Astrocyte of the cerebellum (primary cell): ENCODE data around the gene WDR62.
"Not testable (repeated sequence)": the region's sequence is repeated elsewhere in the genome, so short reads cannot be mapped to it uniquely, and the experiment has no call there.

Source experiments
- DNase-seq: peaks from one replicate; pipeline ENCODE4 v3.0.0-alpha.2; 2011; ENCODE audit warnings: low read depth
- H3K4me3 ChIP-seq: 2 replicates; pipeline ENCODE4 v1.5.1; 2011; ENCODE audit warnings: mild to moderate bottlenecking, low read depth, low read length, moderate library complexity
- in situ Hi-C: cut with HindIII; loops from 2 replicates; pipeline ENCODE4 v1.10.0; 2017; ENCODE audit warnings: low sequenced_read_pairs
- TF ChIP-seq, protein P1 (sequence below): IDR thresholded peaks from 2 replicates; pipeline ENCODE4 v1.5.1; 2012; ENCODE audit warnings: low read length, low read depth, moderate library complexity, mild to moderate bottlenecking; ENCODE audit errors: missing control alignments

The WDR62 gene

DNA sequence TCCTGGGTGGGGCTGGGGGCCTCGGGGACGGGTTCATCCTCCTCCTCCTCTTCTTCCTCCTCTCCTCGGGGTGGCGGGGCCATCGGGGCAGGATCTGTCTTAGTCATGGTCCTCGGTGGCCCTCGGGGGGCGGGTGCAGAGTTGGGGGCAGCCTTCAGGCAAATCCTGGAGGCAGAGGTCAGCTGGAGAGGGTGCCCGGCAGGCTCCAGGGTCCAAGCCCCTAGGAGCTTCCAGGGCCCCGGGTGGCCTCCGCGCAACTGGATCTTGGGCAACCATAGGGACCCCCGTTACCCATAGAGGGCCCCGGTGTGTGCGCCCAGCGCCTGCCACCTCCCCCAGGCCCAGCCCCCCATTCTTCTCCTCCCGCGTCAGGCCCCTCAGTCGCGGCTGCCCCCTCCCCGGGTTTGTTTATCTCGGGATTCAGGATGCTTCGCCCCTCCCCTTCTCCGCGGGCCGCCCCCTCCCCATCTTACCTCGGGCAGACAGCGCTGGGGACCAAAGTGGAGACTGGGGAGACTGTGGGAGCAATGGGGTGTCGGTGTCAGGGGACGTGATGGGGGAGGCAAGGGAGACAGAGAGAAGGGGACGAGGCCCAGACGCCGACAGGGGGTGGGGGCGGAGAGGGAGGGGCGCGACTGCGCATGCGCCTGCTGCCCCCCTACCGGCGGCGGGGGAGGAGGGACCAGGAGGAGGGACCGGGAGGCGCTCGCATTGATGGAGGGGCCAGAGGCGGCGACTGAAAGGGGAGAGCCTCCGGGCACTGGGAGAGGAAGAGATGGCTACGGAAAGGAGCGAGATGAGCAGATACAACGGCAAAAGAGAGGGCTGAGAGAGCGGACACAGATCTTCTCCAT, 22.2 kb upstream of the WDR62 start, which contains the start of gene CLIP3:
CLIP3 (minus strand) TSS at position 623 of the 854 bp plus-strand sequence; CDS start at position 107, 516 bp downstream.
- in situ Hi-C loops = no loop called here
- H3K4me3 ChIP-seq = peak within 1 kb of the TSS; percentile 88
- peak; percentile 11 for DNase-seq

DNA sequence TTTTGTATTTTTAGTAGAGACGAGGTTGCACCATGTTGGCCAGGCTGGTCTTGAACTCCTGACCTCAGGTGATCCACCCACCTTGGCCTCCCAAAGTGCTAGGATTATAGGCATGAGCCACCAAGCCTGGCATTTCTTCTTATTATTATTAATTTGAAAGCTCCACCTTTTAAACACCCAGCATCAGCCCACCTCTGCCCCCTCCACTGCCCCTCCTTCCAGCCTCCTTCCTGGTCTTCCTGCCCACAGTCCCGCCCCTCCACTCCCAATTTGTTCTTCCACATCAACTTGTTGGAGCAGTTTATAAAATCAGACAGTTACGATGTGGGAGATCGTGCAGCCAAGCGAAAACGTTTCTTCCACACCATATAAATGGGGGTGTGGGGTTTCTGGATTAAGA, 14.2 kb upstream of the WDR62 start:
- DNase-seq = no peak
- in situ Hi-C loops = no loop called here
- TF ChIP-seq, protein P1, sequence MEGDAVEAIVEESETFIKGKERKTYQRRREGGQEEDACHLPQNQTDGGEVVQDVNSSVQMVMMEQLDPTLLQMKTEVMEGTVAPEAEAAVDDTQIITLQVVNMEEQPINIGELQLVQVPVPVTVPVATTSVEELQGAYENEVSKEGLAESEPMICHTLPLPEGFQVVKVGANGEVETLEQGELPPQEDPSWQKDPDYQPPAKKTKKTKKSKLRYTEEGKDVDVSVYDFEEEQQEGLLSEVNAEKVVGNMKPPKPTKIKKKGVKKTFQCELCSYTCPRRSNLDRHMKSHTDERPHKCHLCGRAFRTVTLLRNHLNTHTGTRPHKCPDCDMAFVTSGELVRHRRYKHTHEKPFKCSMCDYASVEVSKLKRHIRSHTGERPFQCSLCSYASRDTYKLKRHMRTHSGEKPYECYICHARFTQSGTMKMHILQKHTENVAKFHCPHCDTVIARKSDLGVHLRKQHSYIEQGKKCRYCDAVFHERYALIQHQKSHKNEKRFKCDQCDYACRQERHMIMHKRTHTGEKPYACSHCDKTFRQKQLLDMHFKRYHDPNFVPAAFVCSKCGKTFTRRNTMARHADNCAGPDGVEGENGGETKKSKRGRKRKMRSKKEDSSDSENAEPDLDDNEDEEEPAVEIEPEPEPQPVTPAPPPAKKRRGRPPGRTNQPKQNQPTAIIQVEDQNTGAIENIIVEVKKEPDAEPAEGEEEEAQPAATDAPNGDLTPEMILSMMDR = no peak

More for the DNA sequence above, 22.2 kb upstream of the WDR62 start, which contains the start of gene CLIP3:
- TF ChIP-seq, protein P1 = no peak

DNA sequence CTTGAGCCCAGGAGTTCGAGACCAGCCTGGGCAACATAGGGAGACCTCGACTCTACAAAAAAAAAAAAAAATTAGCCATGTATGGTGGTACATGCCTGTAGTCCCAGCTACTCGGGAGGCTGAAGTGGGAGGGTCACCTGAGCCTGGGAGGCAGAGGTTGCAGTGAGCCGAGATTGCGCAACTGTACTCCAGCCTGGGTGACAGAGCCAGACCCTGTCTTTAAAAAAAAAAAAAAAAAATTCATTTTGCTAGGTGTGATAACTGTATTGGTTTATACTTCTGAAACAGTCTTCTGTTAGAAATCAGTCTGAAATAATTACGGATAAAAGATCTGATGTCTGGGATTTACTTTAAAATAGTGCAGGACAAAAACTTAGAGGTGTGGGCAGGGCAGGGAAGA, 13.6 kb upstream of the WDR62 start:
- H3K4me3 ChIP-seq, DNase-seq, in situ Hi-C loops: not testable (repeated sequence)

More for the DNA sequence above, 14.2 kb upstream of the WDR62 start:
- H3K4me3 ChIP-seq = no peak overlapping the region

DNA sequence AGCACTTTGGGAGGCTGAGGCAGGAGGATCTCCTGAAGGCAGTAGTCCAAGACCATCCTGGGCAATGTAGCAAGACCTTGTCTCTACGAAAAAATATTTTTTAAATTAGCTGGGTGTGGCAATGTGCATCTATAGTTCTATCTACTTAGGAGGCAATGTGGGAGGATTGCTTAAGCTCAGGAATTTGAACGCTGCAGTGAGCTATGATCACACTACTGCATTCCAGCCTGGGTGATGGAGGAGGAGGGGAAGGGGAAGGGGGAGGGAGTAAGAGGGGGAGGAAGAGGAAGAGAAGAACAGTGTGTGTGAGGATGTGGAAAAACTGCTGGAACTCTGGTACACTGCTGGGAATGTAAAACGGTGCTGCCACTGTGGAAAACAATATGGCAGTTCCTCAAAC, 12.9 kb upstream of the WDR62 start:
- in situ Hi-C loops = no loop called here
- TF ChIP-seq, protein P1 = no peak
- no peak overlapping the region for H3K4me3 ChIP-seq
- DNase-seq = peak; percentile 6

DNA sequence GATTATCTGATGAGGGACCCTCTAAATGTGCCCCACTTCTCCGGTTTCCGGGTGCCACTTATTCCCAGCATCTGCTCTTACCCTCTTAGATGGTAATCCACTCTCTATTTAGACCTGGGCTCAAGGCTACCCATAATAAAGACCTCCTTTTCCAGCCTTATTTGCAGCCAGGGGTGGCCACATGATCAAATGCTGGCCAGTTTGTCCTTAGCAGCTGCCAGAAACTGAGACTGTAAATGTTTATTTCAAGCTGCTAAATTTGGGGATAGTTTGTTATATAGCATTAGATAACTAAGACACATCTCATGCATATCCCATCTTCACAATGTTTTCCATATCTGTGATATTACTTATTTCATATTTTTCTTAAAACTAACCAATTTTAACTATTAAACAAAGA, 10.7 kb upstream of the WDR62 start:
- no peak for DNase-seq
- H3K4me3 ChIP-seq = no peak overlapping the region
- TF ChIP-seq, protein P1 = no peak
- in situ Hi-C loops = no loop called here

DNA sequence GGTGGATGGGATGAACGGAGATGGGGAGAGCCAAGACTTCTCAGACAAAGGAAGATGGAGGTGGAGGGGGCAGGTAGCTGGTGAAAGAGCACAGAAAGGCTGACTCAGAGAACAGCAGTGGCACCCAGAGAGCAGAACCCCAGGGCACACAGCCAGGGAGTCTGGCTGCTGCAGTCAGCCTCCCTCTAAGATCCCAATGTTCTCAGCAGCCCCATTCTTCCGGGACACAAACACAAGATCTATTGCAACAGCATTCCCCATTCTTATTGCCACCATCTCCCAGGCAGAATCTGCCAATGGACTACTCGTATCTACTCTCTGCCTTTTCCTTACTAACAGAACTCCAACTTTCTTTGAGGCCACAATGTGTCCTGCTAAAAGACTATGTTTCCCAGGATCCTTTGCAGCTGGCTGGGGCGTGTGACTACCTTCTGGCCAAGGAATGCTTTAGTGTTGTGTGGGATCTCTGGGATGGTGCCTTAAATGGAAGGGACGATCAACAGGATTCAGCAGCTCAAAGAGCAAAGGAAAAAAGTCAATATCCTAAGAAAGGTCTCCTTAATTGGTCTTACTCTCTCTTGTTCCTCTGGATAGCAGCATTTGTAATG, 8.2 kb upstream of the WDR62 start:
- no peak overlapping the region for H3K4me3 ChIP-seq
- in situ Hi-C loops = no loop called here
- no peak for DNase-seq
- TF ChIP-seq, protein P1 = no peak

DNA sequence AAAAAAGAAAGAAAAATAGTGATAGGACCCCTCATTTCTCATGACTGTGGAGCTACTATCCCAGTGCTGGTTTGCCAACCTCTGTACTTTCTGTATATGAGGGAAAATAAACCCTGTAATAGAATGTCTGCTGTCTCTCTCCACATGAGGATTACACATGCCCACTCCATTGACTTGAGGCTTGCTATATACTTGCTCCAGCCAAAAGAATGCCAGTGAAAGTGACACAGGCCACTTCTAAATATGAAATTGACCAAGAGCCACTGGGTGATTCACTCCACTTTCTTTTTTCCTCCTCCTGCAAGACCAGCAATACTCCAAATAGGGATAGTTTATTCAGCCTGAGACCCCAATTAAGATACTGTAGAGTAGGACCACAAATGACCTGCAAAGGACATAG, 6.9 kb upstream of the WDR62 start:
- no peak for DNase-seq
- H3K4me3 ChIP-seq = no peak overlapping the region
- in situ Hi-C loops = no loop called here
- TF ChIP-seq, protein P1 = no peak
